ENCODE results near the gene PLA2R1. TPM values are rescaled to one million over a fixed set of nuclear protein-coding genes. Genes with fewer than 3 reads are reported as not detected.

The PLA2R1 gene
- total and polyA plus RNA-seq, 10 of the 15 experiments (the other 5 are each of a cell fraction or from before 2014, with no cell fraction given), result 0.01 to 0.05 (median 0.02) TPM; not detected in 6

DNA sequence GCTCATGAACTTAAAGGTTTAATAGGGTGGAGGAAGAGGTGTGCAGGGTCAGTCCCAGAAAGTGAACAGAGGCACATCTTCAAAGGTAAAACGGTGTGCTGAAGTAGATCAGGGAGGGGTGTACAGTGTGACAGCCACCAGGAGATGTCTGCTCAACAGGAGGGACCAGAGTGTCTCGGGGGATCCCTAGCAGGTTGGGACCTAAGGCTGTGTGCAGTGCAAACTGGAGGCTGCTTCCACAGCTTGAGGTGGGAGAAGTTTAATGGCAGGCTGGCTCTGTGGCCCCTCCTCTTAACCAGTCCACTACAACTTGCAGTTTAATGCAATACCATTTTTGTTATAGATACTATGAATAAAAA lies 33.2 kb downstream of the PLA2R1 start:
- Histone ChIP-seq H3K27me3 (replicated peaks in 1 of 2; ENCODE audit: control insufficient read depth in 2 of 2, insufficient read depth in 2 of 2, low read length in 1 of 2) (no peaks in the 10 kb centered on the region; a peak in 1 of 4 replicates), H4K20me1 (ENCODE audit: control insufficient read depth, insufficient read depth) (no peaks in the 10 kb centered on the region), H3K9me3 (replicated peaks; ENCODE audit: control insufficient read depth, insufficient read depth, low read length) (no peaks in the 10 kb centered on the region), H3K4me1 (ENCODE audit: control insufficient read depth, insufficient read depth, low read length) (no peaks in the 10 kb centered on the region), H3K4me3 (no peak overlapping the region), H3K9ac (ENCODE audit: control insufficient read depth, insufficient read depth, low read length) (no peak overlapping the region), H3K4me2 (ENCODE audit: control insufficient read depth, insufficient read depth) (no peak overlapping the region), H3K36me3 (ENCODE audit: control insufficient read depth in 2 of 2, insufficient read depth in 2 of 2, low read length in 1 of 2) (no peaks in the 10 kb centered on the region), H3K79me2 (ENCODE audit: control insufficient read depth, insufficient read depth, low read length) (no peaks in the 10 kb centered on the region), H3K27ac (ENCODE audit: control insufficient read depth, insufficient read depth) (no peak overlapping the region), H2AFZ (ENCODE audit: control insufficient read depth, low read depth, low read length) (no peak overlapping the region)
- ATAC-seq, result no peak
- POLR2A ChIA-PET, result no interaction called here
- RAD21 ChIA-PET (ENCODE audit: unreplicated experiment), result no interaction called here
- intact Hi-C loops (cut with micrococcal nuclease; ENCODE audit: unreplicated experiment), result no loop called here
- WGBS (ENCODE audit: insufficient coverage, insufficient replicate concordance, low lambda C conversion rate, missing lambda C conversion rate), result 4% methylated on average over 2 of the region's 2 CpGs
- SMC1A ChIA-PET (ENCODE audit: uncharacterized antibody, unreplicated experiment), result no interaction called here
- BruUV-seq (replicated peaks), result no TSS peak
- CTCF ChIA-PET, result no interaction called here
- in situ Hi-C loops (cut with MboI), result no loop called here
- TF ChIP-seq CEBPB (IDR thresholded peaks at IDR 0.05; ENCODE audit: borderline replicate concordance in 1 of 2, low read depth in 2 of 2, low read length in 2 of 2) (no peak), POLR2AphosphoS5 (IDR thresholded peaks at IDR 0.05; ENCODE audit: low read length) (no peak), STAT3 (IDR thresholded peaks at IDR 0.05; ENCODE audit: low read depth, low read length) (no peak), CHD4 (IDR thresholded peaks at IDR 0.05) (no peak), ZNF274 (IDR thresholded peaks at IDR 0.05; ENCODE audit: insufficient read depth, insufficient read length) (no peak)
- DNase-seq (ENCODE audit: low read depth, low spot score), result no peak
- no peak for FAIRE-seq

GRCh38 chr2:160028431-160029269 lies 33.8 kb downstream of the PLA2R1 start:
- Histone ChIP-seq H3K4me3 (no peak overlapping the region), H3K27me3 (replicated peaks in 1 of 2; ENCODE audit: control insufficient read depth in 2 of 2, insufficient read depth in 2 of 2, low read length in 1 of 2) (no peaks in the 10 kb centered on the region; a peak in 1 of 4 replicates), H3K79me2 (ENCODE audit: control insufficient read depth, insufficient read depth, low read length) (no peaks in the 10 kb centered on the region), H3K27ac (ENCODE audit: control insufficient read depth, insufficient read depth) (no peak overlapping the region), H4K20me1 (ENCODE audit: control insufficient read depth, insufficient read depth) (no peaks in the 10 kb centered on the region), H3K4me2 (ENCODE audit: control insufficient read depth, insufficient read depth) (no peak overlapping the region), H3K9me3 (replicated peaks; ENCODE audit: control insufficient read depth, insufficient read depth, low read length) (no peaks in the 10 kb centered on the region), H2AFZ (ENCODE audit: control insufficient read depth, low read depth, low read length) (no peak overlapping the region), H3K9ac (ENCODE audit: control insufficient read depth, insufficient read depth, low read length) (no peak overlapping the region), H3K36me3 (ENCODE audit: control insufficient read depth in 2 of 2, insufficient read depth in 2 of 2, low read length in 1 of 2) (no peaks in the 10 kb centered on the region), H3K4me1 (ENCODE audit: control insufficient read depth, insufficient read depth, low read length) (no peaks in the 10 kb centered on the region)
- ChIA-PET SMC1A (ENCODE audit: uncharacterized antibody, unreplicated experiment) (no interaction called here), RAD21 (ENCODE audit: unreplicated experiment) (no interaction called here), POLR2A (no interaction called here), CTCF (interaction anchor here (0.9 to 1.1 kb wide), 2 partner anchors 13 to 199 kb away, joined by 3 read pairs; no protein-coding TSS in a partner anchor)
- no peak for DNase-seq (ENCODE audit: low read depth, low spot score)
- no TSS peak for BruUV-seq (replicated peaks)
- no peak for TF ChIP-seq ATF7 (IDR thresholded peaks at IDR 0.05; ENCODE audit: low read depth)
- TF ChIP-seq NR2C1 (IDR thresholded peaks at IDR 0.05), result no peak
- no peak for TF ChIP-seq TAF1 (IDR thresholded peaks at IDR 0.05; ENCODE audit: borderline replicate concordance, low read depth, low read length)
- TF ChIP-seq SUPT20H (IDR thresholded peaks at IDR 0.05; ENCODE audit: borderline replicate concordance, control insufficient read depth, low read depth, low read length), result no peak
- no peak for TF ChIP-seq SREBF2 (IDR thresholded peaks at IDR 0.05; ENCODE audit: low read length)
- no peak for TF ChIP-seq ZNF24 (IDR thresholded peaks at IDR 0.05)
- no peak for TF ChIP-seq ZNF217 (IDR thresholded peaks at IDR 0.05)
- no peak for TF ChIP-seq RAD21 (IDR thresholded peaks at IDR 0.05; ENCODE audit: insufficient read depth, low read depth, low read length)
- WGBS (ENCODE audit: insufficient coverage, insufficient replicate concordance, low lambda C conversion rate, missing lambda C conversion rate), result 66% methylated on average over 10 of the region's 10 CpGs
- intact Hi-C loops (cut with micrococcal nuclease; ENCODE audit: unreplicated experiment), result no loop called here
- ATAC-seq, result no peak
- in situ Hi-C loops (cut with MboI), result no loop called here
- FAIRE-seq, result no peak
